ENCODE results near the gene RHOH.

GRCh38 chr4:40241941-40242340 is 45.1 kb downstream of the RHOH start:
- no peak for TF ChIP-seq POLR2A (IDR thresholded peaks at IDR 0.05)
- TF ChIP-seq CTCF (IDR thresholded peaks at IDR 0.05): no peak

All from ovary (tissue), 3 donors.